HG03460 (cell line): ENCODE results near the gene COL18A1.
"Not testable (repeated sequence)": the region's sequence is repeated elsewhere in the genome, so short reads cannot be mapped to it uniquely, and the experiment has no call there.

ENCODE experiments used
- ATAC-seq: cut with Tn5 transposase; IDR thresholded peaks from one replicate; pipeline ENCODE4 v1.9.1; 2021; ENCODE audit not compliant: unreplicated experiment

The COL18A1 gene

DNA sequence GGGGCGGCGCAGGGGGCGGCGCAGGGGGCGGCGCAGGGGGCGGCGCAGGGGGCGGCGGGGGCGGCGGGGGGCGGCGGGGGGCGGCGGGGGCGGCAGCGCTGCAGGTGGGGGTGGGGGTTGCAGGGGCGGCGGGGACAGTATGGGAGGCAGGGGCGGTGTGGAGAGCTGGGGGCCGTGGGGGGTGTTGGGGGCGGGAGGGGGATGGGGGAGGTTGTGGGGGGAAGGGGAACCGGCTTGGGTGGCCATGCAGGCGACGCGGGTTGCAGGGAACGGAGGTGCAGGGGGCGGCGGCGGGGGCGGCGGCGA, 150.2 kb downstream of the COL18A1 start:
- ATAC-seq, result no peak

DNA sequence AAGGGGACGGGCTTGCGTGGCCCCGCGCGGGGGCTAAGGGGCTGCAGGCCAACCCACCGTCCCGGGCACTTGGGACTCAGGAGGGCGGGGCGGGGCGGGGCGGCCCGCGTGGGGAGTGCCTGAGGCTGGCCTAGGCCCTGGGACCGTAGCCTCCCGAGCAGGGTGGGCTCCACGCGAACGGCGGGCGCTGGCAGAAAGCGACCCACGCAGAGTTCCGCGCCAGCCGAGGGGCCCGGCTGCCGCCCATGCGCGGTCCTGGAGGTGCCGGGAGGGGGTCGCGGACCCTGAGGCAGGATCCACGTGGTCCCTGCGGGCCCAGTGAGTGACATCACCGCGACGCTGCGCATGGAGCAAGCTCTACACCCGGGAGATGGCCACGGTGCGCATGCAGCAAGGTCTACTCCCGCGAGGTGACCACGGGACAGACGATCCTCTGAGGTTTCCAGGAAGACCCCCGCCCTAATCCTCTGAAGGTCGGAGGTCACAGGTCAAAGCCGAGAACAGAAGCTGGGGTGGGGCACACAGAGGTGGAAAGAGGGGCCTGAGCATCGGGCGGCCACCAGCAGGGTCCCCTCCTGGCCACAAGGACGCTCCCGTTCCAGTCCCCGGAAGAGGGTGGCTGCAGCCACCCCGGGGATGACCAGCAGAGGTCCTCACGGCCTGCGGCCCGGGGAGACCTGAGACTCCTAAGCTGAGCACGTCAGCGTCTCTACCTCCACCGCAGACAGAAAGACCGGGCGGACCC, 150.8 kb downstream of the COL18A1 start:
- ATAC-seq, result no peak

DNA sequence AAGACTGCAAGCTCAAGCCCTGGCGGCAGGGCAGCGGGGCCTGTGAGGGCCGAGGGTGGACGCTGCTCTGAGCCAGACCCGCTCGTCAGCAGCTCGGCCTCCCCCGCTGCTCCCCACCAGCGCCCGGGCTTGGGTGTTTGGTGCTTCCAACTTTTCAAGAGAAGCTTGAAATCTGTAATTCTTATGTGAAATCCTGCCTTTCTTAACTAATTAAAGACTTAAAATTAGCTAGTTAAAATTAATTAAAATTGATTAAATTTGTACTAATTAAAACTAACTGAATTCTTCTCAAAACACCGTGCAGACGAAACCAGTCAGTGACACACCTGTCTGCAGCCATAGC, 151.3 kb downstream of the COL18A1 start:
- no peak for ATAC-seq

DNA sequence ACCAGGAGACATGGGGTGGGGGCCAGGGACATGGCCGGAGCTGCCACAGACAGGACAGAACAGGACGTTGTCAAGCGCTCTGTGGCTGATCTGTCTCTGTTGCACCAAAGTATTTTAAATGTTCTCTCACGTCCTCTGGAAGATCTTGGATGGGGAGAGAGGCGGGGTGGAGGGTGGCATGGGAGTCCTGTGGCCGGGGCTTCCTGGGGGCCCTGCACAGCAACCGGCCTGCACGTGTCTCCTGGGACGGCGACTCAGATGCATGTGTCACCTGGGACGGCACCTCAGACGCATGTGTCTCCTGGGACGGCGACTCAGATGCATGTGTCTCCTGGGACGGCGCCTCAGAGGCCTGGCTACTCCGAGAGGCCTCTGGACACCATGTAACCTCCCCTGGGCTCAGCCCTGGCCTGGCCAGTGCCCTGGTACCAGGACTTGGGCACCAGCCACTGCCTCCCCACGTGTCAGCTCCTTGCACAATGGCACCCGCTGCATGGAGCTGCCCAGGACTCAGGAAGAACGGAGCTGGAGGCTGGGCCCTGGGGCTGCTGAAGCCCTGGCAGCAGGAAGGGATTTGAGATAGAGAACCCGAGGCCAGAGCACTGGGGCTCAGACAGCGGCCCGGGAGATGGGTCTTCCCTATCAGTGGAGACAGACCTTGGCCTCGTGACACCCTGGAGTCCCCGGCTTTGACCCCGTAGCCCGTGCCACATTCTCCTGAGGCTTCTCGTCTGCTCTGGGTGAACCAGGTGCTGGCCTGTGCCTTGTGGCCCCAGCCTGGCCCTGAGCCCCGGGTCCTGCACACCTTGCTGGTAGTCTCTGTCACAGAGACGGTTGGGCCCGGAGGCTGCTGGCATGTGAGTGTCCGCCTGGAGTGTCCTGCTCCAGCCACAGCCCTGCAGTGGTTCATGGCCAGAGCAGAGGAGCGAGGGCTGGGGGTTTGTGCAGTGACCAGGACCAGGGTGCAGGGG, 152.0 kb downstream of the COL18A1 start:
- no peak for ATAC-seq

DNA sequence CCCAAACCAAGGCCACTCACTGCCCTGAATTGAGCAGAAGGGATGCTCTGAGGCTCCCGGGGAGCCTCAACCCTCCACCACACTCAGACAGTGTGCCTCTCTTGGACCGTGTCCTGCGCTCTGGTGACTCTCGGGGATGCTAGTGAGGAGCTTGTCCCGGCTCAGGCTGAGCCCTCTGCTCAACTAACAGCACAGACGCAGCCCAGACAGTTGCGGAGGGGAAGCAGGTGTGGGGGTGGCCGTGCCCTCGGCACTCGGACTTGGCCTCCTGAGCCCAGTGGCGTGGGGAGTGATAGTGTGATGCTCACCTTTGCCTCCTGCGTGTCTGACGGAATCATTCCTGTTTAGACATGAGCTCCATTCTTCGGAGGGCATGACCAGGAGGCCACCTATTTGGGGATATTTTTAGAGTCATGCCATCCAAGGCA, 152.7 kb downstream of the COL18A1 start:
- no peak for ATAC-seq

DNA sequence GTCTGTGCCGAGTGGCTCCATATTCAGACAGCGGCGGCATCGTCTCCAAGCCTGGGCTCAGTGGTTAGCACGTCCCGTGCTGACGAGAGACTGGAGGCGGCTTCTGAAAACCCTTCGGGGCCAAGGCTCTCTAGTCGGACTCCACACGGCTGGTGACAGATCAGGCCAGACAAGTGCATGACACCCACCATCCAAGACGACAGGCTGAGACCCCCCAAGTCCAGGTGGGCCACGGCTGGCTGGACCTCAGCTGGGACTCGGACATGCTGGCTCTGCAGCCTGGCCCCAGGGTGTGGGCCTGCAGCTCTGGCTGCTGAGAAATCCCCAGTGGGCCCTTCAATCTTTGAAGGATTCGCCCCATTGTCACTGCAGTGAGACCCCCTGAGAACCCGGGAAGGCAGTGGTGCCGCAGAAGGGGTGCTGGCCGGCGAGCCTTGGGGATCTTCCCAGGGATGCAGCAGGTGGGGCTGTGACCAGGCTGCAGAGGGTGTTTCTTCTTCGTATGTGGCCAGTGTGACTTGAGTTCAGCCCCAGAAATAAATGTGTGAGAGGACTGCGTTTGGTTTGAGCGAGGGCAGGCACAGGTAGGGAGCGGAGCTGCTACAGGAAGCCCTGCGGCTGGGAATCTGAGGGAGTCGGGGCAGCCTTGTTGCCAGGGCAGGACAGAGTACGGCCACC, 153.2 kb downstream of the COL18A1 start:
- no peak for ATAC-seq

DNA sequence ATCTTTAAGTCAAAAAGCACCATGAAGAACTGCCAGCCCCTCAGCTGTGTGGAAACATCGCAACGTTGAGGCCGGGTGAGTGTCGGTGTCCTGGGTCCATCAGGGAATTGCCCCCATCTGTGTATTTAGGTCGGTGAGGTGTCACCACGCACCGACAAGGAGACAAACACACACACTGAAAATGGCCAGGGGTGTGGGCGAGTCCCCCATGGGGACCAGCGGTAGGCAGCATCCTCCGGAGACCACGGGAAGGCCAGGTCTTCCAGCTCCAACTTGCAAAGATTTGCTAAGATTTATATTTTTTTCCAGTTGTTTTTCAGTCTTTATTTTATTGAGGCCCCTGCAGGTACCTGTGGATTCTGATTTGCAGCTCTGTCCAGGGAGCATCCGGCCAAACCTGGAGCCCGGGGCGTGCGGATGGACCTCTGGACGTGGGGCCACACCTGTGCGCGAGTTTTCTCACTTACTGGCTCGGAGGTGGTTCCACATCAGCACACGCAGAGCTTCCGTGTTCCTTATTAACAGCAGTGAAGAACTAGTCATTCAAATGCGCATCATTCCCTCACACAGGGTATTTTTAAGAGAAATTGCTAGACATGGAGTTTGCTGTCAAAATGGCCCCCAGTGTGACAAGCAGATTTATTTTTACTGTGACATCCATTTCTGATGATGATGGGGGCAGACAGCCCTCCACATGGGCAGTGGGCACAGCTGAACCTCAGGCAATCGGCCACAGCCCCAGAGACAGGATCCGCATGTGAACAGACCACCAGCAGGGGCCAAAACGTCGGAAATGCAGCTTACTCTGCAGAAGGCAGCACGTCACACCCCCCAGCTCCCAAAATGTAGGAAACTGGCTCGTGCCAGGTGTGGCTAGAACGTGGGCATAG, 154.5 kb downstream of the COL18A1 start:
- ATAC-seq, result no peak

DNA sequence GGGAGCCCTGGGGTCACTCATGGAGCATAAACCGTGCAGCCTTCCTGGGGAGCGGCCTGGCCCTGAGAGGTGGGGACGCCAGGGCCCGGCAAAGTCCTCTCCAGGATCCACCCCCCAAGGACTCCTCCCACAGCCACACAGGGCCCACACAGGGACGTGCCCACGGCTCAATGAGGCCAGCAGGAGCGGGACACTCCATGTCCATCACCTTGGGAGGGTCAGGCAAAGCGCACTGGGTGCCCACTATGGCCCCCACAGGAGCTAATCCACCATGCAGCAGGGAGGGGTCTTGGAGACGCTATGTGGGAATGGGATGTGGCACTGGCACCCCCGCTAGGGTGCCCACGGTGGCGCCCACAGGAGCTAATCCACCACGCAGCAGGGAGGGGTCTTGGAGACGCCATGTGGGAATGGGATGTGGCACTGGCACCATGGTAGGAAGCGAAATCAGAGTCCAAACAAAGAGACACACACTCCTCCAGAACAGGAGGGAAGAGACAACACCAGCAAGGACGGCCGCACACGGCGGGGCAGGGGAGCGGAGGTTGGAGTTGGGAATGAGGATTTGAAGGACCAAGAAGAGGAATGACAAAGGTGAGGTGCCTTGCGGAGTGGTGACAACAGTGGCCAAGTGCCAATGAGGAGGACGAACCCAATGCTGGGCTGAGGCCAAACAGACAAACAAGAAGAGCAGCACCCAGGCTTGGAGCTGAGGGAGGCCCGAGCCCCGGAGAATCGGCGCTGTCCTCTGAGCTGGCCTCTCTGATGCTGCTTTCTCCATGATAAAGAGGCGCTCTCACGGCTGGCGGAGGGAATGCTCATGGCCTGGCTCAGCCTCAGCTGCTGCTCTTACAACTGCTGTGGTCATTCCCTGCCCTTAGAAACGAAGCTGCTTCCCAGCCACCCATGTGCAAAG, 155.4 kb downstream of the COL18A1 start:
- ATAC-seq, result no peak

DNA sequence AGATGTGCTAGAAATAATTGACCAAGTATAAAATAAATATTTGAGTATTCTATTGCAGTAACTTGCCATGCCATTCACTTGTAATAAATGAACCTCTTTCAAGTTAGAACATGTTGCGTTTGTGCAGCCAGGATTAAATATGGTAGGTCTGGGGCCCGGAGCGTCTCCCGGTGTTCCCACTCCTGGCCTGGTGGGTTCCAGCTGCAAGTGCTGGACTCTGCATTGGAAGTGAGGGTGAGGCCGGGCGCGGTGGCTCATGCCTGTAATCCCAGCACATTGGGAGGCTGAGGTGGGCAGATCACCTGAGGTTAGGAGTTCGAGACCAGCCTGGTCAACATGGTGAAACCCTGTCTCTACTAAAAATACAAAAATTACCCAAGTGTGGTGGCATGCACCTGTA, 156.3 kb downstream of the COL18A1 start:
- ATAC-seq, result not testable (repeated sequence)

DNA sequence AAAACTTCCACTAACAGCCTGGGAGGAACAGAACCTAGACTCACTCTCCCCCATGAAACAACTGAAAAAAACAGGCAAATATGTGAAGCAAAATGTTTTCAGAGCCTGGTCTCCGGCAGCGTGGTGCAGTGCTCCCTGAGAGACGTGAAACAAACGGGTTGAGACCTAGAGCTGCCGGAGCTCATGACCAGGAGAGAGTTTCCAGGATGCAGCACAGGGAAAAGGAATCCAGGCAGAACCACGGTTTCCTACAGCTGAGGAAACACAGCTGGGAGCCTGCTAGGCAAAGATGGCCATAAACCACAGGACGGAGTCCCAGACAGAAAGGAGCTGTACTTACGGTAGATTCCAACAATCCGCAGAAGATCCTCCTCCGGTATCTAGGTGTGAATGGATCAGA, 157.4 kb downstream of the COL18A1 start:
- ATAC-seq, result no peak

DNA sequence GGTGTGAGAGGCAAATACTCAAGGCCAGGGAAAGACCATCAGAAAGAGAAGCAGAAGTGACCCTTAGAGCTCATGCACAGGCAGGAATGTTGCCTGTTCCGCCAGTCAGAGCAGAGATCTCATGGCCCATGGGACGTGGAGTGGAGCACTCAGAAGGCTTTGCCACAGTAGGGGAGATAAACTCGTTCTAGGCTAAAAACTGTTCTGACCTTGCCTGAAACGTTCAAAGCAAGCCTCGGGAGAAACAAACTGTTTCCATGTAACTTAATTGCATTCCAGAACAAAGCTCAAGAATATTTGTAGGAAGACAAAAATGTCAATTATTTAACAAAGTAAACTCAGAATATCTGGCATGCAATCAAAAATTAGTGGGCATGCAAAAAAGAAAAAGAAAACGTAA, 158.0 kb downstream of the COL18A1 start:
- ATAC-seq, result no peak
